NK-92 treated with Interleukin-12 subunit alpha and Interleukin-12 subunit beta, amount 100 ng/mL, for 24 hours (cell line): Measurements from ENCODE around the gene MGAT5.

Experiments used
- DNase-seq: peaks from one replicate; lab custom pipeline; 2025; lab: John Stamatoyannopoulos, UW

MGAT5 gene

GRCh38 chr2:134254824-134255223, 952 bp downstream of the MGAT5 start:
- no peak for DNase-seq

- DNase-seq: no peak
Observed at GRCh38 chr2:134256956-134257355, 3.1 kb downstream of the MGAT5 start.

GRCh38 chr2:134257509-134257908, 3.6 kb downstream of the MGAT5 start:
- no peak for DNase-seq

GRCh38 chr2:134257965-134258683, 4.3 kb downstream of the MGAT5 start:
- no peak for DNase-seq

- peak; percentile 41 for DNase-seq
Observed at GRCh38 chr2:134258684-134259388, 5.0 kb downstream of the MGAT5 start.

- no peak for DNase-seq
Observed at GRCh38 chr2:134259571-134259970, 5.7 kb downstream of the MGAT5 start.

GRCh38 chr2:134259994-134260393, 6.1 kb downstream of the MGAT5 start:
- no peak for DNase-seq

GRCh38 chr2:134260713-134261112, 6.8 kb downstream of the MGAT5 start:
- no peak for DNase-seq

- no peak for DNase-seq
Observed at GRCh38 chr2:134261398-134262131, 7.7 kb downstream of the MGAT5 start.

GRCh38 chr2:134262684-134263083, 8.8 kb downstream of the MGAT5 start:
- DNase-seq: no peak

- DNase-seq: no peak
Observed at GRCh38 chr2:134268265-134268664, 14.4 kb downstream of the MGAT5 start.

GRCh38 chr2:134269230-134269629, 15.4 kb downstream of the MGAT5 start:
- no peak for DNase-seq

- no peak for DNase-seq
Observed at GRCh38 chr2:134269972-134270735, 16.3 kb downstream of the MGAT5 start.

GRCh38 chr2:134271758-134272157, 17.9 kb downstream of the MGAT5 start:
- DNase-seq: no peak

- no peak for DNase-seq
Observed at GRCh38 chr2:134272806-134273205, 18.9 kb downstream of the MGAT5 start.

- no peak for DNase-seq
Observed at GRCh38 chr2:134273256-134273983, 19.5 kb downstream of the MGAT5 start.

GRCh38 chr2:134274121-134274520, 20.2 kb downstream of the MGAT5 start:
- DNase-seq: no peak

- DNase-seq: peak; percentile 64
Observed at GRCh38 chr2:134275058-134275862, 21.4 kb downstream of the MGAT5 start.

- no peak for DNase-seq
Observed at GRCh38 chr2:134276381-134277172, 22.7 kb downstream of the MGAT5 start.

GRCh38 chr2:134277223-134277622, 23.4 kb downstream of the MGAT5 start:
- no peak for DNase-seq
